Effector memory CD8-positive, alpha-beta T cell (primary cell): Measurements from ENCODE around the gene ECE2.

Experiments
- ATAC-seq: fragments of 150-1000 bp; cut with Tn5 transposase; replicated peaks from 2 replicates; pipeline ENCODE4 v1.10.0; 2021; ENCODE audit warnings: mild to moderate bottlenecking, moderate library complexity
- DNase-seq, 3 experiments: peaks; one replicate each; pipeline ENCODE4 v3.0.0; 2021
- H3K27ac Mint-ChIP-seq, 2 donors: one replicate each; pipeline ENCODE4 v1.8.0; 2022; ENCODE audit warnings: mild to moderate bottlenecking in 2 of 2, mixed read lengths in 2 of 2, moderate library complexity in 2 of 2
- H3K27me3 Mint-ChIP-seq, 2 donors: one replicate each; pipeline ENCODE4 v1.8.0; 2022; ENCODE audit warnings: mixed read lengths in 2 of 2
- H3K36me3 Mint-ChIP-seq: one replicate; pipeline ENCODE4 v1.8.0; 2022; ENCODE audit warnings: mild to moderate bottlenecking, moderate library complexity, mixed read lengths; ENCODE audit not compliant: insufficient read depth
- H3K4me1 Mint-ChIP-seq, 2 donors: one replicate each; pipeline ENCODE4 v1.8.0; 2022; ENCODE audit warnings: low read depth in 2 of 2, mixed read lengths in 2 of 2
- H3K4me3 Mint-ChIP-seq, 2 donors: one replicate each; pipeline ENCODE4 v1.8.0; 2022; ENCODE audit warnings: mild to moderate bottlenecking in 2 of 2, mixed read lengths in 2 of 2, moderate library complexity in 2 of 2
- H3K9me3 Mint-ChIP-seq, 2 donors: one replicate each; pipeline ENCODE4 v1.8.0; 2022; ENCODE audit warnings: mixed read lengths in 2 of 2

ECE2 gene

DNA sequence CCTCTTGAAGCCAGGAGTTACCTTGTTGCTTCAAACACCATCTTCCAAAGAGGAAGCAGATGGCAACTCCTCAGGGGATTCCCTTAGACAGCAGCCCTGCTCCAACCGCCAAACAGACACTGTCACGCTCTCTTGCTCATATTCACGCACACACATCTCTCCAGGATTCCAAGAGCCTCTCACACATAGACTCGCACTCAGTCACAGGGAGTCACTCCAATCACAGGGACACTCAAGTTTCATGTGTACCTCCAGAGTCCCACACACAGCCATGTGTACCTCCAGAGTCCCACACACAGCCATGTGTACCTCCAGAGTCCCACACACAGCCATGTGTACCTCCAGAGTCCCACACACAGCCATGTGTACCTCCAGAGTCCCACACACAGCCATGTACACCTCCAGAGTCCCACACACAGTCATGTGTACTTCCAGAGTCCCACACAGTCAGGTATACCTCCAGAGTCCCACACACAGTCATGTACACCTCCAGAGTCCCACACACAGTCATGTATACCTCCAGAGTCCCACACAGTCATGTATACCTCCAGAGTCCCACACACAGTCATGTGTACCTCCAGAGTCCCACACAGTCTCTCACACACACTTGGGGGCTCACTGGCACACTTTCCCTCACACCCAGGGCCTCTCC lies 40.3 kb upstream of the ECE2 start:
- Mint-ChIP-seq H3K4me1 (peaks cover 3 to 7% of the 10 kb centered on the region in 2 donors), H3K4me3 (no peak overlapping the region), H3K9me3 (no peaks in the 10 kb centered on the region), H3K27ac (no peak overlapping the region), H3K27me3 (peaks cover 24 to 41% of the 10 kb centered on the region in 2 donors), H3K36me3 (peaks cover 3% of the 10 kb centered on the region)
- DNase-seq (no peak), ATAC-seq (no peak)

DNA sequence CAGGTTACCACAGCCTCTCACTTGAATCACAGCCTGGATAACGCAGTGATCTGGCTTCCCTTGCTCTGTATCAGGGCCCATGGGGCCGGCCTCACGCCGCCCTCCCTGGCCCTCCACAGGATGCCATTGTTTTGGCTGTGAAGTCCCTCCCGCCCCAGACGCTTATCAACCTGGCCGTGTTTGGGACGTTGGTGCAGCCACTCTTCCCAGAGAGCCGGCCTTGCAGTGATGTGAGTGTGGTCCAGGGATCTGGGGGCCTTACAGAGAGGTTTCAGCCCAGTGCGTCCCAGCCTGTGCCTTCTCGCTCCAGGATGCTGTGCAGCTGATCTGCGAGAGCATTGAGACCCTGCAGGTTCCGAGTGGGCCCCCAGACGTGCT lies 39.8 kb upstream of the ECE2 start:
- H3K4me3 Mint-ChIP-seq = no peak overlapping the region
- peaks cover 22 to 36% of the 10 kb centered on the region in 2 donors for H3K27me3 Mint-ChIP-seq
- DNase-seq = no peak
- H3K27ac Mint-ChIP-seq = no peak overlapping the region
- H3K9me3 Mint-ChIP-seq = no peaks in the 10 kb centered on the region
- H3K4me1 Mint-ChIP-seq = peaks cover 1 to 4% of the 10 kb centered on the region in 2 donors
- H3K36me3 Mint-ChIP-seq = peaks cover 6% of the 10 kb centered on the region
- no peak for ATAC-seq

GRCh38 chr3:184236636-184237035 lies 39.2 kb upstream of the ECE2 start:
- no peak overlapping the region for H3K27ac Mint-ChIP-seq
- DNase-seq (no peak), ATAC-seq (no peak)
- H3K36me3 Mint-ChIP-seq = peaks cover 3% of the 10 kb centered on the region
- H3K4me3 Mint-ChIP-seq = no peak overlapping the region
- no peaks in the 10 kb centered on the region for H3K9me3 Mint-ChIP-seq
- H3K4me1 Mint-ChIP-seq = no peaks in the 10 kb centered on the region
- H3K27me3 Mint-ChIP-seq = peaks cover 15 to 29% of the 10 kb centered on the region in 2 donors

DNA sequence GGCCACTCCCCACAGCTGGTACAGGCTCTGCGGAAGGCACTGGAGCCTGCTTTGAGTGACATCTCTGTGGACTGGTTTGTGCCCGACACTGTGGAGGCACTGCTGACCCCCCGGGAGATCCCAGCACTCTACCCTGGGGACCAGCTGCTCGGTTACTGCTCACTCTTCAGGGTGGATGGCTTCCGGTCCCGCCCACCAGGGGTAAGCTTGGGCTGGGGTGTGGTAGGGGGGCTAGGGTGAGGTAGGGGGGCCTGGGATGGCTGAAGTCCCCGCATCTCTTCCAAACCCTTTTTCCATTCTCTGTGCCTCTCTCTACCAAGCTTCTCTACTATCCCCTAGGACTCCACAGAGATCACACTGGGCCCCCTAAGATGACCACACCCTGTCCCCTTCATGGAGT lies 38.6 kb upstream of the ECE2 start:
- ATAC-seq = no peak
- H3K4me1 Mint-ChIP-seq = no peaks in the 10 kb centered on the region
- no peak overlapping the region for H3K4me3 Mint-ChIP-seq

DNA sequence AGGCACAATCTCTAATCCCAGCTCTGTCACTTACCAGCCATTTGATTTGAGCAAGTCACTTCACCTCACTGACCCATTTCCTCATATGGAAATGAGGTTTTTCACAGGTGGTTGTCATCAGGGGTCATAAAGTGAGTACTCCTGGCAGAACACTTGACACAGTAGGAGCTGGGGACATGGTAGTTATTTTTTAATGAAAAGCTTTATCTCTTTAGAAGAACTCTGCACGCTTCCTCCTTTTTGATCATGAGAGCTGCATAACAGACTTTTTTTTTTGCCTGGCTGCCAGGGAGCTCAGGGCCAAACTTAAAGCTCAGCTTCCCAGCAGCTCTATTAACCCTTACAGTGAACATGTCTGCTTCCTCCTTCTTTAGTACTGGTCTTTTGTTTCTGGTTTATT lies 38.0 kb upstream of the ECE2 start:
- Mint-ChIP-seq H3K27me3 (peaks cover 4 to 18% of the 10 kb centered on the region in 2 donors), H3K36me3 (peaks cover 7% of the 10 kb centered on the region), H3K27ac (no peak overlapping the region), H3K4me3 (no peak overlapping the region), H3K4me1 (no peaks in the 10 kb centered on the region), H3K9me3 (no peaks in the 10 kb centered on the region)
- no peak for DNase-seq
- ATAC-seq = no peak

More for the DNA sequence above, 38.6 kb upstream of the ECE2 start:
- H3K9me3 Mint-ChIP-seq = no peaks in the 10 kb centered on the region
- DNase-seq = no peak
- peaks cover 3% of the 10 kb centered on the region for H3K36me3 Mint-ChIP-seq
- no peak overlapping the region for H3K27ac Mint-ChIP-seq
- H3K27me3 Mint-ChIP-seq = peaks cover 10 to 24% of the 10 kb centered on the region in 2 donors

DNA sequence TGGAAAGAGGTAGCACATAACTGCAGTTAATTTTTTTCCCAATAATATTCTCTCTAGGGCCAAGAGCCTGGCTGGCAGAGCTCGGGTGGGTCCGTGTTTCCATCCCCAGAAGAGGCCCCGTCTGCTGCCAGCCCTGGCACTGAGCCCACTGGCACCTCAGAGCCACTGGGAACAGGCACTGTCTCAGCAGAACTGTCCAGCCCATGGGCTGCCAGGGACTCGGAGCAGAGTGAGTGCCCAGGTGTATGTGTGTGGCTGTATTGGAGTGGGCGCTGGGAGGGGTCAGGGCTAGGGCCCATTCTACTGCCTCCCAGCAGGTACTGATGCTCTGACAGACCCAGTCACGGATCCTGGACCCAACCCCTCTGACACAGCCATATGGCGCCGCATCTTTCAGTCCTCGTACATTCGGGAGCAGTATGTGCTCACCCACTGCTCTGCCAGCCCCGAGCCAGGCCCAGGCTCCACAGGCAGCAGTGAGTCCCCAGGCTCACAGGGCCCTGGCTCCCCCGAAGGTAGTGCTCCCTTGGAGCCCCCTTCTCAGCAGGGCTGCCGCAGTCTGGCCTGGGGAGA lies 37.5 kb upstream of the ECE2 start:
- no peaks in the 10 kb centered on the region for H3K9me3 Mint-ChIP-seq
- no peak overlapping the region for H3K4me3 Mint-ChIP-seq
- ATAC-seq (no peak), DNase-seq (no peak)
- H3K27me3 Mint-ChIP-seq = peaks cover 0 to 12% of the 10 kb centered on the region in 2 donors
- peaks cover 9% of the 10 kb centered on the region for H3K36me3 Mint-ChIP-seq
- H3K27ac Mint-ChIP-seq = no peak overlapping the region
- H3K4me1 Mint-ChIP-seq = no peaks in the 10 kb centered on the region

DNA sequence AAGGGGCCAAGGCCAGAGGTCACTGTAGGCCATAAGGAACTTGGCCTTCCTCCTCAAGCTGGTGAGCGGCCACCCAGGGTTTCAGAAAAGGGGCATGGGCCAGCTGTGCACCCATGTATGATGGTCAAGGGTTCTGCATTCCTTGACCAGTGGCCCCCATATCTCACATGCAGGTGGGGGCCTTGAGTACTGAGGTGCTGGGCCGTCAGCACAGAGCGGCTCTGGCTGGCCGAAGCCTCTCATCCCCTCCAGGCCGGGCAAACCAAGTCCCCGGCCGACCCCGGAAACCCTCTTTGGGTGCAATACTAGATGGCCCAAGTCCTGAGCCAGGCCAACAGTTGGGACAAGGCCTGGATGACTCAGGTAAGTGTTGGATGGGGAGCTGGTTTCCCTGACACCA lies 36.6 kb upstream of the ECE2 start:
- ATAC-seq = no peak
- H3K27ac Mint-ChIP-seq = no peak overlapping the region
- no peaks in the 10 kb centered on the region for H3K9me3 Mint-ChIP-seq
- H3K36me3 Mint-ChIP-seq = peaks cover 14% of the 10 kb centered on the region
- H3K27me3 Mint-ChIP-seq = peaks cover 0 to 4% of the 10 kb centered on the region in 2 donors
- no peak overlapping the region for H3K4me3 Mint-ChIP-seq
- no peak for DNase-seq
- no peaks in the 10 kb centered on the region for H3K4me1 Mint-ChIP-seq

DNA sequence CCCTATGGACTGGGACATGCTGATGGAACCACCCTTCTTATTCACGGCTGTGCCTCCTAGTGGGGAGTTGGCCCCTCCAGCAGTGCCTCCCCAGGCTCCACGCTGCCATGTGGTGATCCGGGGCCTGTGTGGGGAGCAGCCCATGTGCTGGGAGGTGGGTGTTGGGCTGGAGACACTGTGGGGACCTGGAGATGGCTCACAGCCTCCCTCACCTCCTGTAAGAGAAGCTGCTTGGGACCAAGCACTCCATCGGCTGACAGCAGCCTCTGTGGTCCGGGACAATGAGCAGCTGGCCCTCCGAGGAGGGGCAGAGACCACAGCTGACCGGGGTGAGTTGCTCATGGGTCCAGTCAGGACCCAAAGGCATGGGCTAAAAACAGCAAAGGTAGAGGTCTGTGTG lies 36.1 kb upstream of the ECE2 start:
- H3K27ac Mint-ChIP-seq = no peak overlapping the region
- no peaks in the 10 kb centered on the region for H3K27me3 Mint-ChIP-seq
- ATAC-seq = no peak
- no peak overlapping the region for H3K4me3 Mint-ChIP-seq
- H3K9me3 Mint-ChIP-seq = no peaks in the 10 kb centered on the region
- DNase-seq = no peak
- peaks cover 0 to 2% of the 10 kb centered on the region in 2 donors for H3K4me1 Mint-ChIP-seq
- H3K36me3 Mint-ChIP-seq = peaks cover 19% of the 10 kb centered on the region

GRCh38 chr3:184240384-184241140 lies 35.3 kb upstream of the ECE2 start:
- H3K27me3 Mint-ChIP-seq = no peaks in the 10 kb centered on the region
- no peaks in the 10 kb centered on the region for H3K9me3 Mint-ChIP-seq
- peaks cover 0 to 7% of the 10 kb centered on the region in 2 donors for H3K4me1 Mint-ChIP-seq
- H3K27ac Mint-ChIP-seq = no peak overlapping the region
- no peak for DNase-seq
- no peak overlapping the region for H3K4me3 Mint-ChIP-seq
- peaks cover 20% of the 10 kb centered on the region for H3K36me3 Mint-ChIP-seq
- no peak for ATAC-seq

GRCh38 chr3:184241141-184241446 lies 34.7 kb upstream of the ECE2 start:
- peaks cover 4 to 10% of the 10 kb centered on the region in 2 donors for H3K4me1 Mint-ChIP-seq
- no peak for ATAC-seq
- no peaks in the 10 kb centered on the region for H3K9me3 Mint-ChIP-seq
- no peak overlapping the region for H3K4me3 Mint-ChIP-seq
- no peak overlapping the region for H3K27ac Mint-ChIP-seq
- no peak for DNase-seq
- no peaks in the 10 kb centered on the region for H3K27me3 Mint-ChIP-seq
- H3K36me3 Mint-ChIP-seq = peaks cover 20% of the 10 kb centered on the region

GRCh38 chr3:184241447-184242296 lies 34.1 kb upstream of the ECE2 start:
- Mint-ChIP-seq H3K4me1 (peaks cover 6 to 11% of the 10 kb centered on the region in 2 donors), H3K36me3 (peaks cover 20% of the 10 kb centered on the region), H3K27ac (no peak overlapping the region), H3K27me3 (no peaks in the 10 kb centered on the region), H3K4me3 (no peak overlapping the region), H3K9me3 (no peaks in the 10 kb centered on the region)
- DNase-seq = no peak
- ATAC-seq = no peak

DNA sequence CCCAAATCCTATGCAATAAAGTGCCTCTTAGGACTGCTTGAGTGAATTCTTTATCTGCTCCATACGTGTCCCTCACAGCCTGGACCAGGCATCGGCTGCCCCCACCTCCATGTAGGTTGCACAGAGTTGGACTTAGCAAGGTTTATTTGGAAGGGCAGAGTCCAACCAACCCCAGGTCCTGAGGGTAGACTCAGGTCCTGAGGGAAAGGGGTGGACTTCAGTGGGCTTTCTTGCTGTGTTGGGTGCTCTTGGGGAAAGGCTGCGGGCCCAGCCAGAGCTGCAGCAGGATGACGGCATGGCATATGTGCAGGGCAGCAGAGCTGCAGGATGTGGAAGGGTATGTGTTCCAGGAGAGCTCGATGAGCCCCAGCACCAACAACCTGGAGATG lies 33.5 kb upstream of the ECE2 start:
- ATAC-seq (no peak), DNase-seq (no peak)
- Mint-ChIP-seq H3K27me3 (no peaks in the 10 kb centered on the region), H3K9me3 (no peaks in the 10 kb centered on the region), H3K27ac (no peak overlapping the region), H3K4me1 (peaks cover 6 to 11% of the 10 kb centered on the region in 2 donors), H3K36me3 (peaks cover 25% of the 10 kb centered on the region), H3K4me3 (no peak overlapping the region)
